ENCODE results near the gene FICD. TPM values are rescaled to one million over a fixed set of nuclear protein-coding genes. Genes with fewer than 3 reads are reported as not detected.
A peak's percentile ranks its signal among the peaks of the same experiment; 100 is the strongest.

The FICD gene
- total RNA-seq (2021; ENCODE audit: unreplicated experiment) (10.1 TPM), Bru-seq, nascent RNA (percentile 60 among the genes with signal in this experiment), BruChase-seq, experiment 1, labeled RNA remaining after a 2-hour chase (percentile 85 among the genes with signal in this experiment), BruChase-seq, experiment 2, labeled RNA remaining after a 6-hour chase (percentile 72 among the genes with signal in this experiment)
- 13.3 TPM for polyA plus RNA-seq (2012; ENCODE audit: insufficient read length)
- long read RNA-seq, transcript FICD-204 (3 exons, 3,347 nt), result major isoform, 48 of 59 reads
- long read RNA-seq, partial matches to known transcripts, result 4 of 59 reads
- long read RNA-seq, other reads (novel, unspliced or antisense), result 7 of 59 reads

- peak; percentile 94 for ATAC-seq
- TSS peak; percentile 69 for BruUV-seq (replicated peaks)
- intact Hi-C loops (cut with micrococcal nuclease; ENCODE audit: unreplicated experiment), result no loop called here
Measured at GRCh38 chr12:108514973-108515814, at the start of gene FICD. Gene FICD (plus strand): TSS chr12:108515277. CDS start chr12:108516973, 1,696 bp downstream.

More at GRCh38 chr12:108514973-108515814, at the start of gene FICD:
- ChIA-PET POLR2A (interaction anchor here (0.6 kb wide), 1 partner anchor 20 kb away, joined by 4 read pairs; no protein-coding TSS in a partner anchor), CTCF (no interaction called here)
- no peak for TF ChIP-seq REST (IDR thresholded peaks at IDR 0.05; ENCODE audit: insufficient read depth in 1 of 2, low read depth in 2 of 2, low read length in 1 of 2)
- TF ChIP-seq CTCF (IDR thresholded peaks at IDR 0.05), result no peak
- peak; percentile 83 for TF ChIP-seq SIN3A (IDR thresholded peaks at IDR 0.05; ENCODE audit: borderline replicate concordance, insufficient read depth, low read depth, low read length)
- no peak for TF ChIP-seq TCF7L2 (IDR thresholded peaks at IDR 0.05; ENCODE audit: low read depth, low read length)
- TF ChIP-seq POLR2AphosphoS5 (IDR thresholded peaks at IDR 0.05; ENCODE audit: low read depth, low read length), result peak; percentile 77
- Histone ChIP-seq H3K4me3 (ENCODE audit: low read depth in 2 of 2, low read length in 2 of 2) (peak within 1 kb of the TSS; percentile 70 to 88), H3K4me1 (ENCODE audit: control insufficient read depth, insufficient read depth, low read length) (peaks cover 13% of the 10 kb centered on the region), H3K27ac (ENCODE audit: low read length) (peak within 1 kb of the TSS; percentile 83), H3K9me3 (ENCODE audit: control insufficient read depth, insufficient read depth, low read depth, low read length) (no peaks in the 10 kb centered on the region), H3K36me3 (ENCODE audit: control insufficient read depth, insufficient read depth, low read length) (peaks cover 5% of the 10 kb centered on the region; the same call in 1 of the 2 replicates), H3K27me3 (ENCODE audit: control insufficient read depth, insufficient read depth, low read length) (no peaks in the 10 kb centered on the region)
- peak; percentile 87 for DNase-seq (ENCODE audit: low read depth, low spot score)
- in situ Hi-C loops (cut with HindIII; ENCODE audit: low pct_unique_long_range_greater_than_20kb, low sequenced_read_pairs), result no loop called here
